H1 (cell line): ENCODE data around the gene OCLN. TPM values are rescaled to one million over a fixed set of nuclear protein-coding genes. Genes with fewer than 3 reads are reported as not detected.

Source experiments
- CTCF ChIA-PET: fragments of 300-600 bp; sonication (Branson Sonifier 250); formaldehyde crosslinking; loops from one replicate; lab custom pipeline; 2021; ENCODE audit not compliant: partially characterized antibody; lab: Charles Lee
- POLR2A ChIA-PET: fragments of 300-600 bp; sonication (Branson Sonifier 250); formaldehyde crosslinking; loops from one replicate; lab custom pipeline; 2021; ENCODE audit warnings: inconsistent platforms; ENCODE audit not compliant: partially characterized antibody; lab: Charles Lee
- DNase-seq, 2 experiments: peaks; one replicate each; pipeline versions ENCODE4 v3.0.0 to v3.0.0-alpha.2; 2010 to 2022; ENCODE audit warnings: low spot score in 2 of 2, low read depth in 1 of 2, mixed read lengths in 1 of 2
- FAIRE-seq: peaks from 2 replicates; lab custom pipeline; 2011; peaks lifted over from hg19 to GRCh38; lab: Jason Lieb, UNC
- H2AFZ ChIP-seq: 2 replicates; pipeline ENCODE4 v1.8.1; 2012; ENCODE audit warnings: low read length, inconsistent platforms
- H2AK5ac ChIP-seq: 2 replicates; pipeline ENCODE4 v1.6.1; 2013; ENCODE audit warnings: low read depth, low read length
- H2BK120ac ChIP-seq: replicated peaks from 2 replicates; pipeline ENCODE3; 2013; ENCODE audit warnings: low read depth, low read length, inconsistent platforms
- H2BK12ac ChIP-seq: 2 replicates; pipeline ENCODE4 v1.6.1; 2013; ENCODE audit warnings: low read depth, low read length
- H2BK15ac ChIP-seq: 2 replicates; pipeline ENCODE4 v1.6.1; 2013; ENCODE audit warnings: low read length
- H2BK20ac ChIP-seq: 2 replicates; pipeline ENCODE4 v1.6.1; 2013; ENCODE audit warnings: low read length
- H2BK5ac ChIP-seq: 2 replicates; pipeline ENCODE4 v1.6.1; 2013; ENCODE audit warnings: low read depth, low read length
- H3K14ac ChIP-seq: 2 replicates; pipeline ENCODE4 v1.6.1; 2013; ENCODE audit warnings: inconsistent platforms; ENCODE audit not compliant: insufficient read length
- H3K18ac ChIP-seq: 2 replicates; pipeline ENCODE4 v1.6.1; 2013; ENCODE audit warnings: low read length; ENCODE audit errors: extremely low read depth
- H3K23ac ChIP-seq: 2 replicates; pipeline ENCODE4 v1.6.1; 2013; ENCODE audit warnings: inconsistent platforms; ENCODE audit not compliant: insufficient read length
- H3K23me2 ChIP-seq: 2 replicates; pipeline ENCODE4 v1.6.1; 2013; ENCODE audit warnings: low read depth, low read length
- H3K27ac ChIP-seq: 2 replicates; pipeline ENCODE4 v1.6.1; 2011; ENCODE audit warnings: low read depth, low read length, inconsistent platforms
- H3K27me3 ChIP-seq, 4 experiments: replicated peaks in 1 of 4; 1 replicate in 1 of 4; 2 replicates in 3 of 4; pipeline versions ENCODE4 v1.6.1 to v1.8.1; 2011 to 2013; ENCODE audit warnings: low read length in 3 of 4, mild to moderate bottlenecking in 3 of 4, inconsistent platforms in 2 of 4, mixed read lengths in 2 of 4, moderate library complexity in 1 of 4; ENCODE audit not compliant: control insufficient read depth in 3 of 4, insufficient read depth in 3 of 4; ENCODE audit errors: extremely low read depth in 1 of 4
- H3K36me3 ChIP-seq, 4 experiments: 2 replicates each; pipeline versions ENCODE4 v1.6.1 to v1.8.1; 2011 to 2013; ENCODE audit warnings: mild to moderate bottlenecking in 4 of 4, low read length in 3 of 4, moderate library complexity in 2 of 4, control low read depth in 1 of 4, inconsistent platforms in 1 of 4; ENCODE audit not compliant: insufficient read depth in 4 of 4, control insufficient read depth in 2 of 4
- H3K4ac ChIP-seq: replicated peaks from 2 replicates; pipeline ENCODE3; 2013; ENCODE audit warnings: low read length, low read depth, mixed read lengths, inconsistent platforms; ENCODE audit not compliant: insufficient read length
- H3K4me1 ChIP-seq, 4 experiments: replicated peaks in 1 of 4; 1 replicate in 1 of 4; 2 replicates in 3 of 4; pipeline versions ENCODE4 v1.6.1 to v1.8.1; 2011 to 2013; ENCODE audit warnings: low read length in 3 of 4, inconsistent platforms in 2 of 4, mixed read lengths in 1 of 4; ENCODE audit not compliant: insufficient read depth in 4 of 4, control insufficient read depth in 3 of 4
- H3K4me2 ChIP-seq, 2 experiments: 2 replicates each; pipeline versions ENCODE4 v1.6.1 to v1.8.1; 2011 to 2013; ENCODE audit warnings: low read depth in 2 of 2, low read length in 2 of 2, control low read depth in 1 of 2, inconsistent platforms in 1 of 2, mild to moderate bottlenecking in 1 of 2; ENCODE audit not compliant: insufficient read depth in 1 of 2
- H3K4me3 ChIP-seq, 4 experiments: fragments of 200-600, 300-600 bp in 1 of 4; sonication (generic), shearing (Covaris generic), sonication (Bioruptor Twin) in 1 of 4; 2 replicates each; pipeline versions ENCODE4 v1.5.1 to v1.8.1; 2011 to 2016; ENCODE audit warnings: low read length in 4 of 4, low read depth in 3 of 4, control low read depth in 2 of 4, inconsistent platforms in 2 of 4, mild to moderate bottlenecking in 2 of 4, mixed read lengths in 1 of 4, moderate library complexity in 1 of 4; ENCODE audit not compliant: insufficient read depth in 2 of 4; ENCODE audit errors: extremely low read depth in 1 of 4
- H3K56ac ChIP-seq: replicated peaks from 2 replicates; pipeline ENCODE3; 2013; ENCODE audit warnings: low read depth, mild to moderate bottlenecking, mixed read lengths, low read length, inconsistent platforms; ENCODE audit not compliant: insufficient read length
- H3K79me1 ChIP-seq: 2 replicates; pipeline ENCODE4 v1.6.1; 2013; ENCODE audit warnings: low read depth, low read length, control low read depth
- H3K79me2 ChIP-seq, 2 experiments: 2 replicates each; pipeline versions ENCODE4 v1.6.1 to v1.8.1; 2012 to 2013; ENCODE audit warnings: low read length in 2 of 2, mild to moderate bottlenecking in 2 of 2, inconsistent platforms in 1 of 2; ENCODE audit not compliant: insufficient read depth in 2 of 2, control insufficient read depth in 1 of 2
- H3K9ac ChIP-seq, 4 experiments: replicated peaks in 1 of 4; 1 replicate in 1 of 4; 2 replicates in 3 of 4; pipeline versions ENCODE4 v1.6.1 to v1.8.1; 2011 to 2013; ENCODE audit warnings: low read depth in 3 of 4, low read length in 3 of 4, control low read depth in 2 of 4, mild to moderate bottlenecking in 2 of 4, moderate library complexity in 2 of 4, inconsistent platforms in 1 of 4; ENCODE audit errors: extremely low read depth in 1 of 4
- H3K9me3 ChIP-seq, 2 experiments: 2 replicates each; pipeline versions ENCODE4 v1.6.1 to v1.8.1; 2012 to 2013; ENCODE audit warnings: mild to moderate bottlenecking in 2 of 2, moderate library complexity in 2 of 2, control low read depth in 1 of 2, inconsistent platforms in 1 of 2, low read depth in 1 of 2, low read length in 1 of 2, mixed read lengths in 1 of 2; ENCODE audit not compliant: insufficient read depth in 2 of 2
- H4K20me1 ChIP-seq, 2 experiments: replicated peaks in 1 of 2; 2 replicates each; pipeline versions ENCODE3 to v1.8.1; 2011 to 2013; ENCODE audit warnings: inconsistent platforms in 2 of 2, low read length in 2 of 2, mild to moderate bottlenecking in 1 of 2; ENCODE audit not compliant: insufficient read depth in 2 of 2, control insufficient read depth in 1 of 2
- H4K5ac ChIP-seq: 2 replicates; pipeline ENCODE4 v1.6.1; 2013; ENCODE audit warnings: low read length, low read depth, mixed read lengths, inconsistent platforms; ENCODE audit not compliant: insufficient read length
- H4K8ac ChIP-seq: 2 replicates; pipeline ENCODE4 v1.8.0; 2013; ENCODE audit warnings: mild to moderate bottlenecking, moderate library complexity, low read length, inconsistent platforms; ENCODE audit not compliant: insufficient read depth; ENCODE audit errors: extremely low read depth
- H4K91ac ChIP-seq: replicated peaks from 2 replicates; pipeline ENCODE3; 2013; ENCODE audit warnings: low read length, mixed read lengths, inconsistent platforms; ENCODE audit not compliant: insufficient read length
- E2F6 ChIP-seq: IDR thresholded peaks from 2 replicates; pipeline ENCODE4 v1.6.1; 2012; ENCODE audit warnings: inconsistent platforms
- KDM1A ChIP-seq: fragments of 200-600, 300-600 bp; sonication (generic); IDR thresholded peaks from 2 replicates; pipeline ENCODE4 v1.7.1; 2016; ENCODE audit warnings: mild to moderate bottlenecking, low read length, borderline replicate concordance
- WGBS, 2 experiments: shearing (Covaris generic) in 1 of 2; methylation state at CpG; one replicate each; pipeline versions ENCODE4 v1.1.6 to v1.1.7; 2013 to 2015; ENCODE audit warnings: low lambda C conversion rate in 2 of 2, mixed read lengths in 2 of 2, inconsistent platforms in 1 of 2, low coverage in 1 of 2, missing lambda C conversion rate in 1 of 2; ENCODE audit not compliant: insufficient replicate concordance in 2 of 2, insufficient coverage in 1 of 2, insufficient read length in 1 of 2; ENCODE audit errors: extremely low coverage in 1 of 2, missing lambda C conversion rate in 1 of 2; 5-methylcytosine and 5-hydroxymethylcytosine counted together
- polyA plus RNA-seq, 7 experiments: library from polyadenylated mRNA; depleted of rRNA in 3 of 7; stranded (reverse) in 5 of 7; unstranded in 2 of 7; fragments of >200 nt in 5 of 7; fragments of 200-250 nt in 2 of 7; gene quantifications; 1 replicate in 5 of 7; 2 replicates in 1 of 7; 4 replicates in 1 of 7; pipeline versions ENCODE4 v1.2.1 to v1.2.3, GENCODE V29; 2011 to 2013; ENCODE audit warnings: missing spikeins in 2 of 7, mixed read lengths in 2 of 7
- total RNA-seq: library from RNA; stranded (reverse); fragmentation: NEBNext Ultra II Directional; extraction: Animal tissue kit (Norgen Biotek cat#: 25700); gene quantifications from 2 replicates; pipeline ENCODE4 v1.2.1, GENCODE V29; 2021

OCLN gene
- total and polyA plus RNA-seq, 2 of the 8 experiments (the other 6 are each of a cell fraction or from before 2014, with no cell fraction given) = 27.9 to 85.5 TPM

- Histone ChIP-seq H3K9ac (no peak overlapping the region), H4K20me1 (peaks cover 2% of the 10 kb centered on the region in 2 experiments), H2BK12ac (no peak overlapping the region), H4K91ac (no peak overlapping the region), H3K4me3 (no peak overlapping the region), H3K4ac (no peak overlapping the region), H2AK5ac (no peak overlapping the region), H2BK20ac (no peak overlapping the region), H3K79me2 (peaks cover 0 to 10% of the 10 kb centered on the region in 2 experiments; a peak in 1 of 4 replicates), H3K14ac (no peak overlapping the region), H3K4me1 (peaks cover 0 to 8% (median 2%) of the 10 kb centered on the region in 4 experiments; a peak in 2 of 7 replicates), H3K23me2 (no peaks in the 10 kb centered on the region), H2AFZ (no peak overlapping the region), H3K56ac (no peak overlapping the region), H4K5ac (no peak overlapping the region), H3K23ac (no peak overlapping the region), H3K18ac (no peak overlapping the region), H2BK120ac (no peak overlapping the region), H2BK5ac (no peak overlapping the region), H4K8ac (no peak overlapping the region), H3K36me3 (peaks cover 0 to 8% (median 0%) of the 10 kb centered on the region in 4 experiments; a peak in 1 of 8 replicates), H2BK15ac (no peak overlapping the region), H3K79me1 (no peaks in the 10 kb centered on the region; the same call in 1 of the 2 replicates), H3K4me2 (peak overlapping the region in 1 of 2 experiments; percentile 41; a peak in 1 of 4 replicates), H3K27ac (no peak overlapping the region), H3K27me3 (no peaks in the 10 kb centered on the region), H3K9me3 (no peaks in the 10 kb centered on the region)
- FAIRE-seq = no peak
- no peak for DNase-seq
- ChIA-PET POLR2A (no interaction called here), CTCF (interaction anchor here (1.2 kb wide), 1 partner anchor 9 kb away, joined by 3 read pairs; no protein-coding TSS in a partner anchor)
- WGBS, 2 experiments = 93% methylated on average over 6 of the region's 7 CpGs; no CpG with 5 or more reads in 1 of the 2 experiments
- no peak for TF ChIP-seq KDM1A
- no peak for TF ChIP-seq E2F6
Measured at GRCh38 chr5:69527128-69527770, 34.7 kb downstream of the OCLN start.
